ENCODE data around the gene KRTAP5-8.

Gene KRTAP5-8

DNA sequence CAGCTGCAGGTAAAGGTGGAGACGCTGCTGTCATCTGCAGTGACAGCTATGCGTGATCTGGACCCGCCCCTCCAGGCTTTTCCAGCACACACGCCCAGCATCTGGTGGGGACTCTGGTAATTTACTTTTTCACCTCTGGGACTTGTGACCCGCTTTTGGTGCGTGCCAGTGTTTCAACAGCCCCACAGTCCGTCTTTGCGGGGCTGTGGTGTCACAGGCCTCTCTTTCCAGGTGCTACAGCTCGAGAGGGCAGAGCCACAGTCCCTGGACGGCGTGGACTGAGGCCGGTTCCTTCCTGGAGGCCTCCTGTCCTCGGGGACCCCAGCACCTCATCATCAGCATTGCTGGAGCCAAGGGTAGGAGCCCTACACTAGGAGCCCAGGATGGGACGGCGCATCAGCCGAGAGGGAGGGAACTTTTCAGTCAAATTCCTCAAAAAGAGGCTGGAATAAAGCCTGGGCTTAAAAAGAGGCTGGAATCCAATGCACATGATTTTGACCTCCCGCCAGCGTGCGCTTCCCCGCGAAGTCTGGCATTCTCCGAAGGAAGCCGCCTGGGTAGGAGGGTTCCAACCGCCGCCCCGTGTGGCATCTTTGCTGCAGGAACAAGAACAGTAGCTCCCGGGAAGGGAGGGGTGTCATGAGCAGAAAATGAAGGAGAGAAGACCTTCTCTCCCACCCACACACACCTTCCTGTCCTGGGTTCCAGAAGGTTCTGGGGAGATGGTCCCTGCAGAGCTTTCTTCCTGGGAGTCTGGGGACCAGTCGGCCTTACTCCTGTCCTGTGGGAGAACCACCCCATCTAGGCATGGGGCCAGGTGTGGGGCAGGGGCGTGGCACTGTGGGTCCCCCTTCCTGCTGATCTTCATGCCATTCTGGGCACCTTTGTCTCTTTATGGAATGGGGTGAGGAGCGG lies 36.5 kb upstream of the KRTAP5-8 start:
- Histone ChIP-seq H3K4me3 (no peak overlapping the region), H3K27ac (no peak overlapping the region)
- TF ChIP-seq, protein P1, sequence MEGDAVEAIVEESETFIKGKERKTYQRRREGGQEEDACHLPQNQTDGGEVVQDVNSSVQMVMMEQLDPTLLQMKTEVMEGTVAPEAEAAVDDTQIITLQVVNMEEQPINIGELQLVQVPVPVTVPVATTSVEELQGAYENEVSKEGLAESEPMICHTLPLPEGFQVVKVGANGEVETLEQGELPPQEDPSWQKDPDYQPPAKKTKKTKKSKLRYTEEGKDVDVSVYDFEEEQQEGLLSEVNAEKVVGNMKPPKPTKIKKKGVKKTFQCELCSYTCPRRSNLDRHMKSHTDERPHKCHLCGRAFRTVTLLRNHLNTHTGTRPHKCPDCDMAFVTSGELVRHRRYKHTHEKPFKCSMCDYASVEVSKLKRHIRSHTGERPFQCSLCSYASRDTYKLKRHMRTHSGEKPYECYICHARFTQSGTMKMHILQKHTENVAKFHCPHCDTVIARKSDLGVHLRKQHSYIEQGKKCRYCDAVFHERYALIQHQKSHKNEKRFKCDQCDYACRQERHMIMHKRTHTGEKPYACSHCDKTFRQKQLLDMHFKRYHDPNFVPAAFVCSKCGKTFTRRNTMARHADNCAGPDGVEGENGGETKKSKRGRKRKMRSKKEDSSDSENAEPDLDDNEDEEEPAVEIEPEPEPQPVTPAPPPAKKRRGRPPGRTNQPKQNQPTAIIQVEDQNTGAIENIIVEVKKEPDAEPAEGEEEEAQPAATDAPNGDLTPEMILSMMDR (IDR thresholded peaks at IDR 0.05), result no peak
- no peak for DNase-seq (ENCODE audit: low spot score)

DNA sequence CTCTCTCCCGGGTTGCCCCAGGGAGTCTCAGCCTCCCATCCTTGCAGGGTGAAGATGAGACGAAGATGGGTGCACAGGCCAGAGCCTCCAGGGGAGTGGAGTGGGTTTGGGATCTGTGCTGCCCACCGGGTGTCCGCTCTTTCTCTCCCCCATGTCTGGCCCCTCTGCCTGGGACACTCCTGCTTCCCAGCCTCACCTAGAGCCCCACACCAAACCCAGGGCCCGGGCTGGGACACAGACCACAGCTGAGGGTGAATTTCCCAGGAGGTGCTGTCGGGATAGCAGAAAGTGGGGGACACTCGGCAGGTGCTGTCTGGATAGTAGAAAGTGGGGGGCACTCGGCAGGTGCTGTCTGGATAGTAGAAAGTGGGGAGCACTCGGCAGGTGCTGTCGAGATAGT lies 35.8 kb upstream of the KRTAP5-8 start:
- no peak overlapping the region for H3K4me3 ChIP-seq
- H3K27ac ChIP-seq, result no peak overlapping the region
- TF ChIP-seq, protein P1 (IDR thresholded peaks at IDR 0.05), result no peak
- no peak for DNase-seq (ENCODE audit: low spot score)

DNA sequence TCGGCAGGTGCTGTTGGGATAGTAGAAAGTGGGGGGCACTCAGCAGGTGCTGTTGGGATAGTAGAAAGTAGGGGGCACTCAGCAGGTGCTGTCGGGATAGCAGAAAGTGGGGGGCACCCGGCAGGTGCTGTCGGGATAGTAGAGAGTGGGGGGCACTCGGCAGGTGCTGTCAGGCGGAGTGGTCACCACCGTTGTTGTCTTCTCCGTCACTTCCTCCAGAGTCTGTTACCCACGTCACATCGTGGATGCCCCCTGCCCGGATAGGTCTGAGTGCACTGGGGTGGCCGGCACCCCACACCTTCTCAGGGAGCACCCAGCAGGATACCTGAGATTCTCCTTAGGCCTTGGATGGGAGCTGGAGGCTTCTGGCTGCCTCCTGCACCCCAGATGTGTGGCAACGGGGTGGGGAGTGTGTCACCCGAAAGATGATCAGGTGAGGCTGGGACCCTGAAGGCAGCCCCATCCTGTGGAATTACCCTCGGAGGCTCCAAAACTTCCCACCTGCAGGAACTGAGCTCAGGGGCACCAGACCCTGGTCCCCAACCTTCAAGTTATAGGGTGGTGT lies 34.9 kb upstream of the KRTAP5-8 start:
- Histone ChIP-seq H3K4me3 (no peak overlapping the region), H3K27ac (no peak overlapping the region)
- TF ChIP-seq, protein P1 (IDR thresholded peaks at IDR 0.05), result no peak
- no peak for DNase-seq (ENCODE audit: low spot score)

DNA sequence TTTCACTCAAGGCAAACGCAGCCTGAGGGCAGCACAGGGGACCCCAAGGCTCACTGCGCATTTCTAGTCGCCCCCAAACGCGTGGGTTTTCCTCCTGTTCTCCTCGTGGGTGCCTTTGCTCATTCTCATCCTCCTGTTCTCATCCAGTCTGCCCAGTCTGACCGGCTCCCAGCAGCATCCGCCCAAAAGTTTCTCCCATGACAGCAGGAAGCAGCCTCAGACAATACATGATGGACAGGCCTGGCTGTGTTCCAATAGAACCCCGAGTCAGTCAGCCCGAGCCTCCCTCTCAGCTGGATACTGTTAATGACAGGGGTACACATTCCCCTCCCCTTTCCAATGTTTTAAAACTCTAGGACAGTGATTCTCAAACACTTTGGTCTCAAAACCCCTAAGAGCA lies 33.3 kb upstream of the KRTAP5-8 start:
- TF ChIP-seq, protein P1 (IDR thresholded peaks at IDR 0.05), result no peak
- Histone ChIP-seq H3K27ac (no peak overlapping the region), H3K4me3 (no peak overlapping the region)
- no peak for DNase-seq (ENCODE audit: low spot score)

DNA sequence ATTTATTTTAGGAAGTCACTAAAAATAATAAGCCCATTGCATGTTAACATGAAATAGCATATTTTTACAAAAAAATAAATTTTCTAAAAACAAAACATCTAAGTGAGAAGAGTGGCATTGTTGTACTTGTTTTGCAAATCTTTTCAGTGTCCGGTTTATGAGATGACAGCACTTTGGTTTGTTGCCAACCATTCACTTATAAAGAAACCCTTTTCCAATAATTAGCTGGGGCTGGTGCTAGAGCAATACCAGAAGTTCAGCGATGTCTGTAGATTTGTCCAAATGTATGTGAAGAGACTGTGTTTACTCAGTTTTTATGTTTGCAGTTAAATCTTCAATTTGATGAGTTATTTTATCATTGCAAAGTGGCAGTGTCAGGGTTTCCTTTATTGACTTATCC lies 32.8 kb upstream of the KRTAP5-8 start:
- no peak for DNase-seq (ENCODE audit: low spot score)

DNA sequence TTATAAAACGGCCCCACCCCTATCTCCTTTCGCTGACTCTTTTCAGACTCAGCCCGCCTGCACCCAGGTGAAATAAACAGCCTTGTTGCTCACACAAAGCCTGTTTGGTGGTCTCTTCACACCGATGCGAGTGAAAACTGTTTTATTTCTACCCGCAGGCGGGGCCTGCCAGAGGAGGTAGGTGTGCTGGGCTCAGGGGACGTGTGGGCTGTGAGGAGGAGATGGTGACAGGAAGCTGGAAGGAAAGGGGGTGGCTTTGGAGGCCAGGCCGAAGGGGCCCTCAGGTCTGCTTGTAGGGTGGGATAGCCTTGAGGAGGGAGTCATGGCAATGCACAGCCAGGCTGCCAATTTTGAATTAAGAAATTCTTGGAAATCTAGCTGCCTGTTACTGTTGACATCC lies 32.0 kb upstream of the KRTAP5-8 start:
- no peak for DNase-seq (ENCODE audit: low spot score)
- TF ChIP-seq, protein P1 (IDR thresholded peaks at IDR 0.05), result no peak
- Histone ChIP-seq H3K27ac (no peak overlapping the region), H3K4me3 (no peak overlapping the region)

More for the DNA sequence above, 32.8 kb upstream of the KRTAP5-8 start:
- no peak overlapping the region for H3K4me3 ChIP-seq
- no peak overlapping the region for H3K27ac ChIP-seq
- TF ChIP-seq, protein P1 (IDR thresholded peaks at IDR 0.05), result no peak

DNA sequence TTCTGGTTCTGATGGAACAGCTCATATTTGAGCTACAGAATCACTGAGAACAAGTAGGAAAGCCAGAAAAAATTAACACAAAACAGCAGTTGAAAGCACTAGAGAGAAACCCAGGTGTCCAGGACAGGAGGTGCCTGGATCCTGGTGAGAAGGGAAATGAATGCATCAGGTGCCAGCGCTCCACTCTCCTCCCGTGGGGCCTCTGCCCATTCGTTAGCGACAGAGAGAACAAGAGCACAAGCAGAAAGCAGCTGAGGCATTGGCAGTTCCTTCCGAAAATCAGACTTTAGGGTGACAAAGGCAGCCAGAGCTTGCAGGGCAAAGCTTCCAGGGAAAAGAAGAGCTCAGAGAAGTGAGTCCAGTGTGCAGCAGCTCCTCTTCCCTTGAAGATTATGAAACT lies 30.7 kb upstream of the KRTAP5-8 start:
- no peak for DNase-seq (ENCODE audit: low spot score)
- Histone ChIP-seq H3K27ac (no peak overlapping the region), H3K4me3 (no peak overlapping the region)
- TF ChIP-seq, protein P1 (IDR thresholded peaks at IDR 0.05), result no peak

Measured in coronary artery (tissue), 2 donors.